ENCODE measurements around the gene DNAI2.
"Not testable (repeated sequence)": the region's sequence is repeated elsewhere in the genome, so short reads cannot be mapped to it uniquely, and the experiment has no call there.

The DNAI2 gene

GRCh38 chr17:74276541-74277009, 2.5 kb downstream of the DNAI2 start:
- peak; percentile 86 to 91 for DNase-seq

DNA sequence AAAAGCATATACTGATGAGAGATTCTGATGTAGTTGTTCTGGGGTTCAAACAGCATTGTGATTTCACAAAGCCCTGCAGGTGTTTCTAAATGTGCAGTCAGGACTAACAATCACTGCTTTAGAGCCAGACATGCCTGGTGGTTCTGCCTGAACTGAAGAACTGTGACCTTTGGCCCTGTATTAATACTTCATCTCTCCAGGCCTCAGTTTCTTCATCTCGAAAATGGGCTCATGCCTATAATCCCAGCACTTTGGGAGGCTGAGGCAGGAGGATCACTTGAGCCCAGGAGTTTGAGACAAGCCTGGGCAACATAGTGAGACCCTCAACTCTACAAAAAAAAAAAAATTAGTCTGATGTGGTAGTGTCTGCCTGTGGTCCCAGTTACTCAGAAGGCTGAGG, 3.9 kb downstream of the DNAI2 start:
- DNase-seq, result no peak

DNA sequence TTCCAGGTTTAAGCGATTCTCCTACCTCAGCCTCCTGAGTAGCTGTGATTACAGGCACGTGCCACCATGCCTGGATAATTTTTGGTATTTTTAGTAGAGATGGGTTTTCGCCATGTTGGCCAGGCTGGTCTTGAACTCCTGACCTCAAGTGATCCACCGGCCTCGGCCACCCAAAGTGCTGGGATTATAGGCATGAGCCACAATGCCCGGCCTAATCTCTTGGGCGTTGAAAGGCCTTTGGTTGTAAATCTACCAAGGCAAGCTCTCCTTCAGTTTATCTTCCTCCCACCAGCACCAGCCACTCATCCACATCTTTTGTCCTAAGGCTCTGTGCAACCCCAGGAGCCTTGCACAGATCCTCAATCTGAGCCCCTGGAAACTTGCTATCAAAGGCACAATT, 5.6 kb downstream of the DNAI2 start:
- not testable (repeated sequence) for DNase-seq

DNA sequence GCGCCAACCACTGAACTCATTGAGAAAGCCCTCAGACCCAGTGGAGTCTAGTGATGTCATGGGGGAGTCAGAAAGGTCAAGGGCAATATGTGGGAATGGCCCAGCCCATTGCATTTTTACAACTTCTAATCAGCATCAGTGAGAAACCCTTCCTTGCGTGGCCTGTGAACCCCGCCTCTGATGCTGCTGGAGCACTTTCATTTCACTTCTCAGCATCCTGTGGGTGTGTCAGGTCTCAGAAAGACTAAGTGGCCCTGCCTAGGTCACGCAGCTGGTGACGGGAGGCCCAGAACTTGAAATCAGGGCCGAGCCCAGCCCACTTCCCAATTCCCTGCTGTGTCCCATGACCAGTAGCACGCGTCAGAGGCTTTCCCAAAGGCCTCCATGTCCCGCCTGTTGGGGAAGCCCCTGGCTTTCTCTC, 6.1 kb downstream of the DNAI2 start:
- DNase-seq, result peak; percentile 71 to 86

GRCh38 chr17:74281799-74282198, 7.8 kb downstream of the DNAI2 start:
- no peak for DNase-seq

GRCh38 chr17:74282274-74282586, 8.2 kb downstream of the DNAI2 start:
- not testable (repeated sequence) for DNase-seq

- DNase-seq, result peak; percentile 74 to 80
Measured at GRCh38 chr17:74282587-74283370, 8.7 kb downstream of the DNAI2 start.

- no peak for DNase-seq
Measured at GRCh38 chr17:74283371-74283673, 9.3 kb downstream of the DNAI2 start.

GRCh38 chr17:74287031-74287602, 13.1 kb downstream of the DNAI2 start:
- DNase-seq, result no peak

DNA sequence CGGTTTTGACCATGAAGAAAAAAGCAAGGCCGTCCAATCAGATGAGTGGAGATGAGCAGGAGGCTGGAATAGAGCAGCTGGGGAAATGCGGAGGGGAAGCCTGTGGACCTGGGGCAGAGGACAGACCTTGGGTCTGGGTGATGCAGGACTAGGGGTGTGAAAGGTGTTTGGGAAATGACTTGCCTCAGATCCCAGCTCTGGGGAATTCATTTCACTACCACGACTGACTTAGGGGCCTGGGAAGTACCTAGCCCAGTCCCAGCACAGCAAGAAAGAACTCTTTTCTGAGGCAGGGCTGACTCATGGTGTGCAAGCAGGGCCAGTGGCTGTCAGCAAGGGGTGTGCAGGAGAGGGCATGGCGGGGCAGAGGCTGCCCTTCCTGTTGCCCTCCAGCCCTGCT, 14.8 kb downstream of the DNAI2 start:
- no peak for DNase-seq

DNA sequence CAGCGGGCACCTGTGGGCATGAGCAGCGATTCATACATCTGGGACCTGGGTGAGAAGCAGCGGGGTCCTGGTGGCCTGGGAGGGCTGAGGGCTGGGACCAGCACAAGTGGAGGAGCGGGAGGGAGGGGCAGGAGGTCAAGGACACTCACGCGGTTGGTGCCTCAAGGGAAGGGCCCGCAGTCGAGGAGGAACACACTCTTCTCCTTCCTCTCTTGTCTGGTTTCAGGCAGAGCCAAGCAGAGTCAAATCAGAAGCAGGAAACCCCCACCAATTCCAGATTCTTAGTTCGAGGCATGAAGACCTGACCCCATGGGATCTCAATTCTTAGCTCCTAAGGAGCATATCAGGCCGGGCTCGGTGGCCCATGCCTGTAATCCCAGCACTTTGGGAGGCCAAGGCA, 15.7 kb downstream of the DNAI2 start:
- DNase-seq, result peak in 1 of 2 donors; percentile 20

GRCh38 chr17:74290340-74290739, 16.3 kb downstream of the DNAI2 start:
- DNase-seq, result no peak

DNA sequence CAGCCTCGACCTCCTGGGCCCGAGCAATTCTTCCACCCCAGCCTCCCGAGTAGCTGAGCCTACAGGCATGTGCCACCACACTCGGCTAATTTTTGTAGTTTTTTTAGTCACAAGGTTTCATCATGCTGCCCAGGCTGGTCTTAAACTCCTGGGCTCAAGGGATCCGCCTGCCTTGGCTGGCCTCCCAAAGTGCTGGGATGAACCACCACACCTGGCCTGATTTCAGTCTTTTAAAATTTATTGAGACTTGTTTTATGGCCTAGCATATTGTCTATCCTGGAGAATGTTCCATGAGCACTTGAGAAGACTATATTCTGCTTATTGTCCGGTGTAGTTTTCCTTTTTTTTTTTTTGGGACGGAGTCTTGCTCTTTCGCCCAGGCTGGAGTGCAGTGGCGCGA, 18.5 kb downstream of the DNAI2 start:
- DNase-seq, result no peak

- DNase-seq, result no peak
Measured at GRCh38 chr17:74295625-74296547, 21.9 kb downstream of the DNAI2 start.

DNA sequence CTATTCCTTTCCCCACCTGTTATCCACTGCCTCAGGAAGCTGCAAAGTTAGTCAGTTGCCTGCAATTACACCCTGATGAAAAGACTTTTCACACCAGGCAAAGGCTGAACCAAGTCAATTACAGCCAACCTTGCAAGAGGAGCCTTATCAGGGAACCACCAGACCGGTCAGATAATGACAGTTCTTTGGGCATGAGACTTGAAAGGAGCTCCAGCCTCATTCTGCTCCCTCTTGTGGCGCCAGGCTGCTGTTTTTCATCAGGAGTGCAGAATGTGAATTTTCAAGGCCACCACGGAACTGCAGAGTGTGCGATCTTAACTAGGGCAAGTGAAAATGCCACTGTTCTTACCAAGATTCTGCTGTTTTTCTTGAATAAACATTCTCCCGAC, 22.5 kb downstream of the DNAI2 start:
- peak; percentile 71 to 78 for DNase-seq

GRCh38 chr17:74297941-74298340, 23.9 kb downstream of the DNAI2 start:
- no peak for DNase-seq

DNA sequence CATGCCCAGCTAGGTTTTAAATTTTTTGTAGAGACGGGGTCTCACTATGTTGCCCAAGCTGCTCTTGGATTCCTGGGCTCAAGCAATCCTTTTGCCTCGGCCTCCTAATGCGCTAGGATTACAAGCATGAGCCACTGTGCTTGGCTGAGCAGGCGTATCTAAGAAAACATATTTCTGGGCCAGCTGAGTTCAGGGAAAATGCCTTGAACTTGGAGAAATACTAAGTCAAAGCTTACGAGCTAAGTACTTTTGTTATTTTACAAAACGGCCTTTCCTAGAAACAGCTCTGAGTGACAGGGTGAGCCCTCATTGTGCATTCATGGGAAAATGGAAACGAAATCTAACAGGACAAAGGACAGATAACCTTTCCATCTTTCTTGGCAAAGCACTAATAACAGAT, 24.7 kb downstream of the DNAI2 start:
- DNase-seq, result no peak

GRCh38 chr17:74299226-74300009, 25.4 kb downstream of the DNAI2 start:
- DNase-seq, result no peak

GRCh38 chr17:74303305-74303704, 29.3 kb downstream of the DNAI2 start:
- peak; percentile 16 to 36 for DNase-seq

DNA sequence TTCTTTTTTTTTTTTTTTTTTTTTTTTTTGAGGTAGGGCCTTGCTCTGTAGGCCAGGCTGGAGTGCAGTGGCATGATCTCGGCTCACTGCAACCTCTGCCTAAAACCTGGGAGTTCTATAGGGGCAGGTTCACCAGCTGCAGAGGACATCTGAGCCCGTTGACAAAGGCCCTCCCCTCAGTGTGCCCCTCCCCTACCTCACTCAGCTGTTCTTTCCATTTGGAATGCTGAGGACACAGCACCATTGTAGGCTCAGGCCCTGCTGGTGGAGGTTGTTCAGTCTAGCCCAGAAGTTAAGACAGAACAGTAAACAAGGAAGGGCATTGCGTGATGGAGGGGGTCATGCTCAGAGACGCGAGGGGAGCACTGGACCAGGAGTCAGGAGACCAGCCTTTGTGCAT, 30.1 kb downstream of the DNAI2 start:
- no peak for DNase-seq

DNA sequence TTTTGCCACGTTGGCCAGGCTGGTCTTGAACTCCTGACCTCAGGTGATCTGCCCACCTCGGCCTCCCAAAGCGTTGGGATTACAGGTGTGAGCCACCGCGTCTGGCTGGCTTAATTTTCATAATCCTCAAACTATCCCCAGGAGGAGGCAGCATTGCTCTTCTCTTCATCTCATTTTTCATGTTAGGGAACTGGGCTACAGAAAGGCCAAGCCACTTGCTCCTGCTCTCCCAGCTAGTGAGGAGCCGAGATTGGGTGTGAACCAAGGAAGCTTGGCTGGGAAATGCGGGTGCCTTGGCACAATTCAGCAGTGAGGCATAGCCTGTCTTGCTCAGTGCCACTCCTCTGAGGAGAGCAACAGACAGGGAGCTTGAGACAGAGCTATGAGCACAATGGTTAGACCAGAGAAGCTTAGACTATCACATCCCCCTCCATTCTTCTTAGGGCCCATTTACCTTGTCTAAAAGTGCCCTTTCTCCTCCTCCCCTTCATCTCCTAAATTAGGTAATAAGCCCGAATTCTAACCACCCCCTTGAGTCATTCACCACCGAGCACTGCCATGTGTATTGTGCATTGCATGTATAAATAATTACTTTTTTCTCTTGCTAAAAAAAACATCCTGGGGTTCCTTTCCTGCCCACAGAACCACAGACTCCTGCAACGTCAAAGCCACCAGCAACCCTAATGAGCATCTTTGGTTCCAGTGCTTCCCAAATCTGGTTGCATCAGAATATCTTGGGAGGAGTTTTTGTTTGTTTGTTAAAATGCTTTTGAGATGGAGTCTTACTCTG, 32.0 kb downstream of the DNAI2 start:
- DNase-seq, result no peak
